Neuronal stem cell (in vitro differentiated cells): ENCODE measurements around the gene ABCB8.

Source experiments
- DNase-seq: peaks from one replicate; pipeline ENCODE4 v3.0.0-alpha.2; 2013; ENCODE audit warnings: low spot score
- H2AFZ ChIP-seq: one replicate; pipeline ENCODE4 v1.6.1; 2013; ENCODE audit warnings: mild to moderate bottlenecking, low read length, inconsistent platforms
- H2AK5ac ChIP-seq: 2 replicates; pipeline ENCODE4 v1.6.1; 2013; ENCODE audit warnings: low read depth, mild to moderate bottlenecking, inconsistent platforms, low read length, moderate library complexity, mixed read lengths
- H2BK120ac ChIP-seq: 2 replicates; pipeline ENCODE4 v1.6.1; 2013; ENCODE audit warnings: low read depth, mild to moderate bottlenecking, inconsistent platforms, low read length, moderate library complexity, mixed read lengths
- H2BK12ac ChIP-seq: one replicate; pipeline ENCODE4 v1.6.1; 2013; ENCODE audit warnings: low read length, inconsistent platforms
- H2BK15ac ChIP-seq: 2 replicates; pipeline ENCODE4 v1.6.1; 2013; ENCODE audit warnings: mild to moderate bottlenecking, low read length, inconsistent platforms, mixed read lengths
- H2BK5ac ChIP-seq: one replicate; pipeline ENCODE4 v1.6.1; 2013; ENCODE audit warnings: inconsistent platforms, mild to moderate bottlenecking, low read length, moderate library complexity
- H3K14ac ChIP-seq: one replicate; pipeline ENCODE4 v1.6.1; 2013; ENCODE audit warnings: low read length, inconsistent platforms
- H3K18ac ChIP-seq: 2 replicates; pipeline ENCODE4 v1.6.1; 2013; ENCODE audit warnings: low read length, inconsistent platforms
- H3K23ac ChIP-seq: 2 replicates; pipeline ENCODE4 v1.6.1; 2013; ENCODE audit warnings: low read depth, mild to moderate bottlenecking, mixed read lengths, low read length, inconsistent platforms; ENCODE audit not compliant: poor library complexity
- H3K27ac ChIP-seq: replicated peaks from 3 replicates; pipeline ENCODE4 v1.5.1; 2013; ENCODE audit warnings: low read length, inconsistent platforms
- H3K27me3 ChIP-seq, 3 experiments: 2 replicates each; pipeline ENCODE4 v1.6.1; 2013; ENCODE audit warnings: low read length in 3 of 3, mild to moderate bottlenecking in 2 of 3, inconsistent platforms in 1 of 3, low read depth in 1 of 3, mixed read lengths in 1 of 3, moderate library complexity in 1 of 3; ENCODE audit not compliant: control insufficient read depth in 3 of 3, insufficient read depth in 3 of 3
- H3K36me3 ChIP-seq, 2 donors: replicated peaks in 1 of 2; 2 replicates each; pipeline ENCODE4 v1.6.1; 2013; ENCODE audit warnings: low read length in 2 of 2; ENCODE audit not compliant: control insufficient read depth in 2 of 2, insufficient read depth in 2 of 2
- H3K4ac ChIP-seq: 2 replicates; pipeline ENCODE4 v1.6.1; 2013; ENCODE audit warnings: inconsistent platforms, mild to moderate bottlenecking, low read length, moderate library complexity
- H3K4me1 ChIP-seq, 2 donors: 1 replicate in 1 of 2; 2 replicates in 1 of 2; pipeline ENCODE4 v1.6.1; 2013; ENCODE audit warnings: low read length in 2 of 2, low read depth in 1 of 2; ENCODE audit not compliant: control insufficient read depth in 2 of 2, insufficient read depth in 1 of 2
- H3K4me2 ChIP-seq: one replicate; pipeline ENCODE4 v1.6.1; 2013; ENCODE audit warnings: mild to moderate bottlenecking, low read length, inconsistent platforms; ENCODE audit not compliant: insufficient read depth, poor library complexity, severe bottlenecking
- H3K4me3 ChIP-seq, 2 donors: 2 replicates each; pipeline ENCODE4 v1.5.1; 2013; ENCODE audit warnings: low read length in 2 of 2, mild to moderate bottlenecking in 2 of 2, inconsistent platforms in 1 of 2, moderate library complexity in 1 of 2
- H3K79me1 ChIP-seq: one replicate; pipeline ENCODE4 v1.6.1; 2013; ENCODE audit warnings: low read depth, mild to moderate bottlenecking, inconsistent platforms, low read length, moderate library complexity
- H3K9ac ChIP-seq: one replicate; pipeline ENCODE4 v1.6.1; 2013; ENCODE audit warnings: mild to moderate bottlenecking, low read depth, low read length, inconsistent platforms; ENCODE audit not compliant: poor library complexity
- H3K9me3 ChIP-seq, 2 donors: replicated peaks in 1 of 2; 2 replicates each; pipeline versions ENCODE3 to v1.6.1; 2013; ENCODE audit warnings: low read length in 2 of 2, mild to moderate bottlenecking in 2 of 2, inconsistent platforms in 1 of 2, low read depth in 1 of 2, mixed read lengths in 1 of 2, moderate library complexity in 1 of 2; ENCODE audit not compliant: control insufficient read depth in 2 of 2, insufficient read depth in 1 of 2
- H4K8ac ChIP-seq: one replicate; pipeline ENCODE4 v1.6.1; 2013; ENCODE audit warnings: low read depth, mild to moderate bottlenecking, inconsistent platforms, low read length, moderate library complexity
- H4K91ac ChIP-seq: one replicate; pipeline ENCODE4 v1.6.1; 2013; ENCODE audit warnings: low read length, low read depth, mild to moderate bottlenecking, inconsistent platforms; ENCODE audit not compliant: poor library complexity
- WGBS, 2 donors: extraction: QIAGEN DNeasy Blood & Tissue Kit; methylation state at CpG; one replicate each; pipeline ENCODE4 v1.1.7; 2013; ENCODE audit warnings: missing lambda C conversion rate in 2 of 2, mixed read lengths in 1 of 2; ENCODE audit not compliant: insufficient read length in 2 of 2, insufficient replicate concordance in 1 of 2; ENCODE audit errors: extremely low coverage in 2 of 2; 5-methylcytosine and 5-hydroxymethylcytosine counted together

Gene ABCB8

GRCh38 chr7:151091003-151091402 is 62.8 kb downstream of the ABCB8 start:
- Histone ChIP-seq H3K79me1 (peaks cover 22% of the 10 kb centered on the region), H2BK12ac (no peak overlapping the region), H3K27ac (no peak overlapping the region), H2AK5ac (no peak overlapping the region), H3K9me3 (no peaks in the 10 kb centered on the region), H4K91ac (no peak overlapping the region), H3K4me3 (no peak overlapping the region), H3K18ac (no peak overlapping the region), H3K9ac (no peak overlapping the region), H2AFZ (no peak overlapping the region), H2BK120ac (no peak overlapping the region), H4K8ac (no peak overlapping the region), H3K27me3 (peaks cover 0 to 3% (median 0%) of the 10 kb centered on the region in 3 experiments), H3K14ac (no peak overlapping the region), H3K23ac (no peak overlapping the region), H3K4ac (no peak overlapping the region), H2BK5ac (no peak overlapping the region), H3K4me1 (peaks cover 20 to 23% of the 10 kb centered on the region in 2 donors), H3K36me3 (peaks cover 3 to 46% of the 10 kb centered on the region in 2 donors), H2BK15ac (no peak overlapping the region), H3K4me2 (no peak overlapping the region)
- no peak for DNase-seq
- WGBS, 2 donors: no CpG with 5 or more reads among the region's 7 CpGs

DNA sequence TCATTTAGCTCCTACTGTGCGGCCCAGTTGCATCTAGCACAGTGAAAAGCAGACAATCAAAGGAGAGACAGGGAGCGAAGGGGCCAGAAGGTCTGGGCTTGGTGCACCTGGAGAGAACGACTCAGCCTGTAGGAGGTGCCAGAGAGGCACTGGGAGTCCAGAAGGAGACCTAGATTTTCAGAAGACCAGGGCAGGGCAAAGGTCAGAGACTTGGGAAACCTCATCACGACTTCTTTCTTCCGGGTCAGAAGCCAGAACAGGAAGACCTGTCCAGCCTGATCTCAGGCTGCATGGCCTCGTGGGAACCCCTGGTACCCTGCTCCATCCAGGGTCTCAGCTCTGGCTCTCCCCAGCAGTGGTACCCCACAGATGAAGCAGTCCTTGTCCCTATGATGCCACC is 63.2 kb downstream of the ABCB8 start:
- H3K79me1 ChIP-seq: peaks cover 24% of the 10 kb centered on the region
- no peak overlapping the region for H2BK5ac ChIP-seq
- H2AK5ac ChIP-seq: peak overlapping the region; percentile 42
- no peak overlapping the region for H4K91ac ChIP-seq
- H3K9me3 ChIP-seq: no peaks in the 10 kb centered on the region
- no peak for DNase-seq
- H2BK15ac ChIP-seq: no peak overlapping the region
- H3K36me3 ChIP-seq: peaks cover 3 to 49% of the 10 kb centered on the region in 2 donors
- H3K4me1 ChIP-seq: peaks cover 20 to 23% of the 10 kb centered on the region in 2 donors
- H3K23ac ChIP-seq: no peak overlapping the region
- H2BK120ac ChIP-seq: no peak overlapping the region
- no peak overlapping the region for H2AFZ ChIP-seq
- no peak overlapping the region for H3K9ac ChIP-seq
- H4K8ac ChIP-seq: no peak overlapping the region
- H3K18ac ChIP-seq: no peak overlapping the region
- H2BK12ac ChIP-seq: no peak overlapping the region
- peaks cover 0 to 3% (median 0%) of the 10 kb centered on the region in 3 experiments for H3K27me3 ChIP-seq
- H3K27ac ChIP-seq: no peak overlapping the region
- no CpG with 5 or more reads among the region's 6 CpGs for WGBS, 2 donors
- no peak overlapping the region for H3K4me3 ChIP-seq
- no peak overlapping the region for H3K14ac ChIP-seq
- no peak overlapping the region for H3K4me2 ChIP-seq
- H3K4ac ChIP-seq: no peak overlapping the region

- Histone ChIP-seq H2AFZ (no peak overlapping the region), H2BK5ac (no peak overlapping the region), H2AK5ac (peak overlapping the region; percentile 42), H4K8ac (no peak overlapping the region), H3K4ac (no peak overlapping the region), H3K27ac (no peak overlapping the region), H2BK120ac (no peak overlapping the region), H3K36me3 (peaks cover 3 to 49% of the 10 kb centered on the region in 2 donors), H3K27me3 (peaks cover 0 to 3% (median 0%) of the 10 kb centered on the region in 3 experiments), H3K79me1 (peaks cover 24% of the 10 kb centered on the region), H3K4me3 (peak overlapping the region in 1 of 2 donors; percentile 41), H3K9me3 (no peaks in the 10 kb centered on the region), H3K4me2 (no peak overlapping the region), H2BK15ac (no peak overlapping the region), H3K14ac (no peak overlapping the region), H3K4me1 (peaks cover 20 to 23% of the 10 kb centered on the region in 2 donors), H3K9ac (peak overlapping the region; percentile 9), H2BK12ac (no peak overlapping the region), H3K23ac (no peak overlapping the region), H4K91ac (no peak overlapping the region), H3K18ac (no peak overlapping the region)
- no peak for DNase-seq
- no CpG with 5 or more reads among the region's 14 CpGs for WGBS, 2 donors
Measured at GRCh38 chr7:151091988-151092387, 63.7 kb downstream of the ABCB8 start.

GRCh38 chr7:151093748-151094147 is 65.5 kb downstream of the ABCB8 start:
- Histone ChIP-seq H2AFZ (no peak overlapping the region), H4K91ac (no peak overlapping the region), H3K27ac (no peak overlapping the region), H2BK15ac (no peak overlapping the region), H3K18ac (no peak overlapping the region), H3K14ac (no peak overlapping the region), H3K79me1 (peaks cover 18% of the 10 kb centered on the region), H2AK5ac (no peak overlapping the region), H4K8ac (no peak overlapping the region), H3K4ac (no peak overlapping the region), H3K23ac (peak overlapping the region; percentile 10), H2BK12ac (no peak overlapping the region), H2BK5ac (no peak overlapping the region), H3K4me1 (peaks cover 10 to 11% of the 10 kb centered on the region in 2 donors), H2BK120ac (no peak overlapping the region), H3K9ac (no peak overlapping the region), H3K36me3 (peaks cover 5 to 53% of the 10 kb centered on the region in 2 donors), H3K4me3 (no peak overlapping the region), H3K27me3 (no peaks in the 10 kb centered on the region), H3K4me2 (no peak overlapping the region), H3K9me3 (no peaks in the 10 kb centered on the region)
- WGBS, 2 donors: no CpG with 5 or more reads among the region's 6 CpGs
- no peak for DNase-seq
